Measurements from ENCODE around the gene SLC38A8.

SLC38A8 gene

GRCh38 chr16:83966153-83966696 is 76.4 kb downstream of the SLC38A8 start:
- in situ Hi-C loops (cut with MboI; ENCODE audit: low pct_unique_long_range_greater_than_20kb, low sequenced_read_pairs): loop anchor here (25.0 kb wide), 1 partner anchor 521 kb away; no protein-coding TSS in a partner anchor
- DNase-seq: no peak

DNA sequence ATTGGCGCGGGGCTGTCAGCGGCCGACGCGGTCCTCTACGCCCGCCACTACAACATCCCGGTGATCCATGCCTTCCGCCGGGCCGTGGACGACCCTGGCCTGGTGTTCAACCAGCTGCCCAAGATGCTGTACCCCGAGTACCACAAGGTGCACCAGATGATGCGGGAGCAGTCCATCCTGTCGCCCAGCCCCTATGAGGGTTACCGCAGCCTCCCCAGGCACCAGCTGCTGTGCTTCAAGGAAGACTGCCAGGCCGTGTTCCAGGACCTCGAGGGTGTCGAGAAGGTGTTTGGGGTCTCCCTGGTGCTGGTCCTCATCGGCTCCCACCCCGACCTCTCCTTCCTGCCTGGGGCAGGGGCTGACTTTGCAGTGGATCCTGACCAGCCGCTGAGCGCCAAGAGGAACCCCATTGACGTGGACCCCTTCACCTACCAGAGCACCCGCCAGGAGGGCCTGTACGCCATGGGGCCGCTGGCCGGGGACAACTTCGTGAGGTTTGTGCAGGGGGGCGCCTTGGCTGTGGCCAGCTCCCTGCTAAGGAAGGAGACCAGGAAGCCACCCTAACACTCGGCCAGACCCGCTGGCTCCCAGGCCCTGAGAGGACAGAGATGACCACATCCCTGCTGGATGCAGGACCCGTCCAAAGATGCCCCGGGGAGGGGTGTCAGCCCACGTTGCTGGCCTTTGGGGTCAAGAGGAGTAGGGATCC is 77.0 kb downstream of the SLC38A8 start:
- no peak for DNase-seq
- in situ Hi-C loops (cut with MboI; ENCODE audit: low pct_unique_long_range_greater_than_20kb, low sequenced_read_pairs): loop anchor here (25.0 kb wide), 1 partner anchor 522 kb away; no protein-coding TSS in a partner anchor

GRCh38 chr16:83964684-83965443 is 77.7 kb downstream of the SLC38A8 start:
- no peak for DNase-seq
- in situ Hi-C loops (cut with MboI; ENCODE audit: low pct_unique_long_range_greater_than_20kb, low sequenced_read_pairs): loop anchor here (25.0 kb wide), 1 partner anchor 522 kb away; no protein-coding TSS in a partner anchor

DNA sequence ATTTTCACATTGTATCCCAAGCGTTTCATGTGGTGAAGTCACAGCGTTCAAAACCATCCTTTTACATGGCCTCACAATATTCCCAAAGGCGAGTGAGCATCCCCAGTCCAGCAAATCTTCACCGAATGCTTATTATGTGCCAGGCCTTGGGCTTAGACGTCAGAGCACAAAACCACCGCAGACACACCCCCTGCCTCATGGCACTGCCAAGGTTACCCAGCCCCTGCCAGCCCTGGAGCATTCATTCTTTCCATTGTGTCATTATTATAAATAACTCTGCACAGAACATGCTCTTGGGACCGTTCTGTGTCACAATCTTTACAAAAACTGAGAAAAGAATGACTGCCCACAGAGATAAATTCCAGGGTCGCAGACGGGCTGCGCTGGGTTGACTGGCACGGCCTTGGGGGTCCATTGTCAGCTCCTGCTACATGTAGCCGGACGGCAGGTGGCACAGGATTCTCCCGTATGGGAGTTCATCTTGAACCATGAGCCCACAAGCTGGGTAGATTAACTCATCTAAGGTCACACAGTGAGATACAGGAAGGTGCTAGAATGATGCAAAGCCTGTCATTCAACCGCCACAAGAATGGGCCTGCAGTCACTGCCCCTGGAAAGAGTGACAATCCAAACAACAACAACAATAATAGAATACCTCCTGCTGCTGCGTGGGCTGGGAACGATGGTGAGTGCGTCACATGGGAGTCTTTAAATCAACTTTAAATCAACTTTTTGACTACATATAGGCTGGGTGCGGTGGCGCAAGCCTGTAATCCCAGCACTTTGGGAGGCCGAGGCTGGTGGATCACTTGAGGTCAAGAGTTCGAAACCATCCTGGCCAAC is 79.1 kb downstream of the SLC38A8 start:
- in situ Hi-C loops (cut with MboI; ENCODE audit: low pct_unique_long_range_greater_than_20kb, low sequenced_read_pairs): loop anchor here (25.0 kb wide), 1 partner anchor 524 kb away; no protein-coding TSS in a partner anchor
- no peak for DNase-seq

DNA sequence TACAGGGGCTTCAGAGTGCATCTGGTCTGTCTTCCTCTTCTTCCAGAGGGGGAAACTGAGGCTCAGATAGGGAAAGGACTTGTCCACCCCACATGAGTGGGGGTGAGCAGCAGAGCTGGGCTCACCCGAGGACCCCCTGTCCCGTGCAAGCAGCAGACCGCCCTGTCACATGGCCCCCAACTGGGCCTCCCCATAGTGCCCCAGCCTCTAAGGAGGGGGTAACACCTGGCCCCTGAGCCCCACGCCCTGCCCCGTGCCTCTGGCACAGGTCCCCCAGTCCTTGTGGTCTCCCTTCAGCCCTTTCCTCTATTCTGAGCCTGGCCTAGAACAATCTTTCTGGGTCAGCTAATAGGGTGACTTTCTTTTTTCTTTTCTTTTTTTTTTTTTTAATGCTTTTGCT is 81.0 kb downstream of the SLC38A8 start:
- in situ Hi-C loops (cut with MboI; ENCODE audit: low pct_unique_long_range_greater_than_20kb, low sequenced_read_pairs): loop anchor here (25.0 kb wide), 1 partner anchor 526 kb away; no protein-coding TSS in a partner anchor
- DNase-seq: no peak

DNA sequence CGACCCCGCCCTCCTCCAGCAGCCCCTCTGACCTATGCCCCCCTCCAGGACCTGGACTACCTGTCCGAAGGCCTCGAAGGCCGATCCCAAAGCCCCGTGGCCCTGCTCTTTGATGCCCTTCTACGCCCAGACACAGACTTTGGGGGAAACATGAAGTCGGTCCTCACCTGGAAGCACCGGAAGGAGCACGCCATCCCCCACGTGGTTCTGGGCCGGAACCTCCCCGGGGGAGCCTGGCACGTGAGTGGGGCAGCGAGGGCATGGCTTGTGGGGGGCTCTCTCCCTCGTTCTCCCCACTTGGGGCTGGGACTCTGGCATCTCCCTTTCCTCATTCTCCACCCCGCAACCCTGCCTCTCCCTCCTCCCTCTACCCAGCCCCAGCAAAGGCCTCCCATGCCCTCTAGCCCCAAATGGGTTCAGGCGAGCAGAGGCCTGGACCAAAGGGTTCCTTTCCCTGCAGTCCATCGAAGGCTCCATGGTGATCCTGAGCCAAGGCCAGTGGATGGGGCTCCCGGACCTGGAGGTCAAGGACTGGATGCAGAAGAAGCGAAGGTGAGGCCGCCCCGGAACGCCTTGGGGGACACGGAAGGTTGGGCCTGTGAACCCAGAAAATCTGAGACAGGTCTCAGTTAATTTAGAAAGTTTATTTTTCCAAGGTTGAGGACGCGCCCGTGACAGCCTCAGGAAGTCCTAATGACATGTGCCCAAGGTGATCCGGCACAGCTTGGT is 81.9 kb downstream of the SLC38A8 start:
- in situ Hi-C loops (cut with MboI; ENCODE audit: low pct_unique_long_range_greater_than_20kb, low sequenced_read_pairs): loop anchor here (25.0 kb wide), 1 partner anchor 527 kb away; no protein-coding TSS in a partner anchor
- DNase-seq: no peak
